Epithelial cell of esophagus (primary cell): ENCODE data around the gene PDZD11.
"Not testable (repeated sequence)": the region's sequence is repeated elsewhere in the genome, so short reads cannot be mapped to it uniquely, and the experiment has no call there.

ENCODE experiments used
- DNase-seq: peaks from one replicate; pipeline ENCODE4 v3.0.0; 2010; ENCODE audit warnings: low read depth
- H3K4me3 ChIP-seq: 2 replicates; pipeline ENCODE4 v1.5.1; 2011; ENCODE audit warnings: mild to moderate bottlenecking, low read length, control low read depth
- CTCF ChIP-seq: IDR thresholded peaks from 2 replicates; pipeline ENCODE4 v1.5.1; 2011; ENCODE audit warnings: low read depth, mild to moderate bottlenecking, low read length, control low read depth, inconsistent platforms; ENCODE audit not compliant: insufficient read depth; ENCODE audit errors: missing control alignments

Gene PDZD11

DNA sequence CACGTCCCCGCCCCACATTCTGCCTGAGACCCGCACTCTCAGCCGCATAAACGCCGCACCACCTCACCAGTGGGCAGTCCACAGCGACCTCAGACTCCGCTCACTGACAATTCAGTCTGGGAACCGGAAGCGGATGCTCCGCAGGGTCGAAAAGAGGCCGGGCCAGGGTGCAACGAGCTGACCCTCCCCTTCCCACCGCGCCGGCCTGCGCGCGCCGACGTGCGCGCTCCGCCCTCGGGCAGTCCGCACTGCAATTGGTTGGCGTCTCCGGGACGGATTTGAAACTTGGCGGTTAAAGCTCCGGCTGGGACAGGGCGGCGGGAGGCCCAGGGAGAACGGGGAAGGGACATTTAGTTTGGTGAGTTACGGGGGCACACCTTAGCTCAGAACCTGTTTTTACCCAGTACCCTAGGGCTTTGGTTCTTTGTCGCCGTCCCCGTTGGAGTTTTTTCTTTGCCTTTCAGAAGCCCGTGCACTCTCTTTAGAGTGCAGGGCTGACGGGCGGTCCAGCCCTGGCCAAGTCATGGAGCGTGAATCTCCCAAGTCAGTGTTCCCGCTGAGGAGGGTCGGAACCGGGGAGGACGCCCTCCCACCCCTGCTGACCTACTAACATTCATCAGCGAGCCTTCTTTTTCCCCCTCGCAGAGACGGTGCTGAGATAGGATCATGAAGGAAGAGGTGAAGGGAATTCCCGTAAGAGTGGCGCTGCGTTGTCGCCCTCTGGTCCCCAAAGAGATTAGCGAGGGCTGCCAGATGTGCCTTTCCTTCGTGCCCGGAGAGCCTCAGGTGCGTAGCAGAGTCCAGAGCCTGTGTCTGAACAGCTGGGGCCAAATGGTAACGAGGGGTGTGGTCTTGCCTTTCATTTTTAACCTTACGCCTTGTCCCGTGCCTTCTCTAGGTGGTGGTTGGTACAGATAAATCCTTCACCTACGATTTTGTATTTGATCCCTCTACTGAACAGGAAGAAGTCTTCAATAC is at the start of gene PDZD11, which contains the start of gene KIF4A:
Gene PDZD11 (minus strand): TSS at position 135 of the 978 bp plus-strand sequence. CDS start 586 bp downstream, outside the sequence.
Gene KIF4A (plus strand): TSS at position 312 of the 978 bp plus-strand sequence. CDS start 355 bp downstream, at position 667.
- peak within 1 kb of the TSS; percentile 77 for H3K4me3 ChIP-seq
- no peak for TF ChIP-seq CTCF

DNA sequence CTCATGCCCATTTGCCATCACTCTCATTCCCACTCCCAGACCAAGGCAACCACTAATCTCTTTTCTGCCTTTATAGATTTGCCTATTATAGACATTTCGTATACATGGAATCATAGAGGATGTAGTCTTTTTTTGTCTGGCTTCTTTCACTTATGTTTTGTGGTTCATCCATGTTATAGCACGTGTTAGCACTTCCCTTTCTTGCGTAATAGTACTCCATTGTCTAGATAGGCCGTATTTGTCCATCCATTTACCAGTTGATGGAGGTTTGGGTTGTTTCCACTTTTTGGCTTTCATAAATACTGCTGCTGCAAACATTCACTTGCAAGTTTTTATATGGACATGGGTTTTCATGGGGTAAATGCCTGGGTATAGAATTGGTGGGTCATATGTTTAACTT is 48.6 kb upstream of the PDZD11 start:
- DNase-seq = no peak
- no peak overlapping the region for H3K4me3 ChIP-seq
- no peak for TF ChIP-seq CTCF

More for the DNA sequence above, at the start of gene PDZD11, which contains the start of gene KIF4A:
- peak; percentile 83 for DNase-seq

DNA sequence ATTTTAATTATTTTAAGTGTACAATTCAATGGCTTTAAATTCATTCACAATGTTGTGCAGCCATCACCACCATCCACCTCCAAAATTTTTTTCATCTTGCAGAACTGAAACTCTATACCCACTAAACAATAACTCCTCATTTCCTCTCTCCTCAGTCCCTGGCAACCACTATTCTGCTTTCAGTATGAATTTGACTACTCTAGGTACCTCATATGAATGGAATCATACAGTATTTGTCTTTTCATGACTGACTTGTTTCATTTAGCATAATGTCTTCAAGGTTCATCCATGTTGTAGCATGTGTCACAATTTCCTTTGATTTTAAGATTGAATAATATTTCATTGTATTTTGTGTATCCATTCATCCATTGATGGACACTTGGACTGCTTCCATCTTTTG is 47.0 kb upstream of the PDZD11 start:
- TF ChIP-seq CTCF = no peak
- DNase-seq = no peak
- no peak overlapping the region for H3K4me3 ChIP-seq

DNA sequence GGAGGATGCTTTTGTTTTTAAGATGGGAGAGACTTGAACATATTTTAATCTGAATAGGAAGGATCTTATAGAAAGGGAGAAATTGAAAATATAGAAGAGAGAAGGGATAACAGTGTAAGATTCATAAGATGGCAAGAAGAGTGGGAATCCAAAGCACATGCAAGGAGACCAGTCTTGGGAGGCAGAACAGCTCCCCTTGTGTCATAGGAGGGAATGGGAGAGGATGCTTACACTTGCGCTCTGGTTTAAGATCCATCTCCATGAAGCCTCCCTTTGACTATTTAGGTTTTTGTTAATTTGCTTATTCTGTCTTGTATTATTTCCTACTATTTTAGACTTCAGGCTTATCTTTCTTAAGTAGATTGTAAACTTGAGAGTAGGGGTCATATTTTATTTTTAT is 42.9 kb upstream of the PDZD11 start:
- DNase-seq = no peak
- TF ChIP-seq CTCF = peak; percentile 26
- H3K4me3 ChIP-seq = no peak overlapping the region

DNA sequence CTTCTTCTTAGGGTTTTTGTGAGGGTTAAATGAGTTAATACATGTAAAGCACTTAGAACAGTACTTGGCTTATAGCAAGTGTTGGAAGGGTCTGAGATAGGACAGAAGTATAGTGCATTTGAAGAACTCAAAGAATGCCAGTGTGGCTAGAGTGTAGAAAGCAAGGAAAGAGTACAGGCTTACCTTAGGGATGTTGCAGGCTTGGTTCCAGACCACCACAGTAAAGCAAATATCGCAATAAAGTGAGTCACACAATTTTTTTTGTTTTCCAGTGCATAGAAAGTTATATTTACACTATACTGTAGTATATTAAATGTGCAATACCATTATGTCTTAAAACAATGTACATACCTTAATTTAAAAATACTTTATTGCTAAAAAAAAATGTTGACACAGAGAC is 41.4 kb upstream of the PDZD11 start:
- H3K4me3 ChIP-seq = no peak overlapping the region
- no peak for TF ChIP-seq CTCF
- DNase-seq = no peak

- no peak for TF ChIP-seq CTCF
- no peak overlapping the region for H3K4me3 ChIP-seq
- no peak for DNase-seq
Measured at GRCh38 chrX:70324326-70324725, 34.6 kb upstream of the PDZD11 start.

DNA sequence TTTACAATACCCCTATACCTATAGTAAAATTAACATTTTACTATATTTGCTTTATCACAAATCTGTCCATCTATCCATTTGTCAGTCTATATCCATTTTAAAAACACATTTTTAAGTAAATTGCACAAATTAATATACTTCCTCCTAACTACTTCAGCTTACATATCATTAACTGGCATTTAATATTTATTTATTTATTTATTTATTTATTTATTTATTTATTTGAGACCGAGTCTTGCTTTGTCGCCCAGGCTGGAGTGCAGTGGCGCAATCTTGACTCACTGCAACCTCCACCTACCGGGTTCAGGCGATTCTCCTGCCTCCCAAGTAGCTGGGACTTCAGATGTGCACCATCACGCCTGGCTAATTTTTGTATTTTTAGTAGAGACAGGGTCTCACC is 33.9 kb upstream of the PDZD11 start:
- not testable (repeated sequence) for H3K4me3 ChIP-seq, DNase-seq
